ENCODE measurements around the gene RLBP1.

The RLBP1 gene

DNA sequence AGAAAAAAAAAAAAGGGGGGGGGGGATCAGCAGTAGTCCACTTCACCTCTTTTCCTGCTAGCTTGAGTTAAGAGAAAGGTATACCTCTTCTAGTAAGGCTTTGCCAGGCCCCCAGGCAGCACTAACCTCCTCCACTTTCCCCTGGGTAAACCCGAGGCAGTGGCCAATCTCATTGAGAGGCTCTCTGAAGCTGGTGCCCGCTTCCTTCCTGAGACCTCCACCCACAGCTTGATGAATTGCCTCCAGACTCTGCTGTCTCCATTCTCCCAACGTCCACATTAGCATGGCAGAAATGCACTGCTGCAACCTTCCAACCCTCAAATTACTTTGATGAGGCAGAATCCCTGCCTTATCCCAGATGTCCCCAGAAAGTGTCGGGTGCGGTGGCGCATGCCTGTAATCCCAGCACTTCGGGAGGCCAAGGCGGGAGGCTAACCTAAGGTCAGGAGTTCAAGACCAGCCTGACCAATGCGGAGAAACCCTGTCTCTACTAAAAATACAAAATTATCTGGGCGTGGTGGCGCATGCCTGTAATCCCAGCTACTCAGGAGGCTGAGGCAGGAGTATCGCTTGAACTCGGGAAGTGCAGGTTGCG is 15.3 kb downstream of the RLBP1 start:
- TF ChIP-seq, protein P1, sequence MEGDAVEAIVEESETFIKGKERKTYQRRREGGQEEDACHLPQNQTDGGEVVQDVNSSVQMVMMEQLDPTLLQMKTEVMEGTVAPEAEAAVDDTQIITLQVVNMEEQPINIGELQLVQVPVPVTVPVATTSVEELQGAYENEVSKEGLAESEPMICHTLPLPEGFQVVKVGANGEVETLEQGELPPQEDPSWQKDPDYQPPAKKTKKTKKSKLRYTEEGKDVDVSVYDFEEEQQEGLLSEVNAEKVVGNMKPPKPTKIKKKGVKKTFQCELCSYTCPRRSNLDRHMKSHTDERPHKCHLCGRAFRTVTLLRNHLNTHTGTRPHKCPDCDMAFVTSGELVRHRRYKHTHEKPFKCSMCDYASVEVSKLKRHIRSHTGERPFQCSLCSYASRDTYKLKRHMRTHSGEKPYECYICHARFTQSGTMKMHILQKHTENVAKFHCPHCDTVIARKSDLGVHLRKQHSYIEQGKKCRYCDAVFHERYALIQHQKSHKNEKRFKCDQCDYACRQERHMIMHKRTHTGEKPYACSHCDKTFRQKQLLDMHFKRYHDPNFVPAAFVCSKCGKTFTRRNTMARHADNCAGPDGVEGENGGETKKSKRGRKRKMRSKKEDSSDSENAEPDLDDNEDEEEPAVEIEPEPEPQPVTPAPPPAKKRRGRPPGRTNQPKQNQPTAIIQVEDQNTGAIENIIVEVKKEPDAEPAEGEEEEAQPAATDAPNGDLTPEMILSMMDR (IDR thresholded peaks at IDR 0.05; ENCODE audit: low read depth, low read length, missing control alignments): no peak
- no peak for DNase-seq (ENCODE audit: extremely low read depth, low read depth)
- H3K4me3 ChIP-seq (replicated peaks; ENCODE audit: low read depth, low read length): no peak overlapping the region

DNA sequence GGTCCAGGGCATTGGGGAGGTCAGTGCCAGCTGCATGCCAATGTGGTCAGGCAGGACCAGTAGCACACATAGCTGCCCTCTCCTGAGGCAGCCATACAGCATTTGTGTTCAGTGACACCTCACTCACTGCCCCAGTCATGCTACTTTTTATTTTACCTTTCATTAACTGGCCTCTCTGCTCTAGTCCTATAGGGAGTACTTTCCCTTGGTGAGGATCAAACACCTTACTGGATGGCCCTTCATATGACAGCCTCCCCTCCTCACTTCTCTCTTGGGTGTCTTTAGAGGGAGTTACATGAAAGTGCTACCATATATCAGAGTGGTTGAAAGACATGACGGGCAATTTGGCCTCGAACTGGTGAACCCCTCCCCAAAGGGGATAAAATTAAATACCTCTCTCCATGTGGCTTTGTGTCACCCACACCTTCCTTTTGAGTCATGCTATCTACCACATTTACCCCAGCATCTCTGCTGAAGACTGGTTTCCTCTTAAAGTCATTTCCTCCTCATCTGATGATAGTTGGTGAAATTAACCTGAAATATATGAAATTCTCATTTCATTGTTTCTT is 17.6 kb downstream of the RLBP1 start:
- TF ChIP-seq, protein P1 (IDR thresholded peaks at IDR 0.05; ENCODE audit: low read depth, low read length, missing control alignments): no peak
- no peak for DNase-seq (ENCODE audit: extremely low read depth, low read depth)
- no peak overlapping the region for H3K4me3 ChIP-seq (replicated peaks; ENCODE audit: low read depth, low read length)

DNA sequence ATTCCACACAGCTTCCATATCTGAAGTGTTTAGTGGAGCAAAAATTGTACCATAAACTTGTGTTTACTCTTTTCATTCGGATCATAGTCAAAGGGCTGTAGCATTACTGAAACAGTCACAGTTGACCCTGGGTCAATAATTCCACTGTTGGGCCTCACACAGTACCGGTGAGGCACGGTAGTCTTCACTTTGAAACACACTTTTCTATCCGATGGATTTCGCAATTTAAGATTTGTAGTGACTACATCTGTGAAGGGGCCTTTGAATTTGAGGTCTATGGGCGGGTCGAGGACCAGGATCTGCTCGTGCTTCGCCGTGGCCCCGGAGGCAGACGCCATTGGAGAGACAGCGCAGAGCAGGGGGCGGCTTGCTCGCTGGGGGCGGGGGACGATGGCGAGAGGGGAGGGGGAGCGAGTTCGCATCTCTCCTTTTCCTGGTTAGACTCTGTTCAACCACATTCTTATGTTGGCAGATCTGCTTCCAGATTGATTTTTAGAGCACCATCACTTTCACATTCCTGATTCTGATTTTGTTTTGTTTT is 19.8 kb downstream of the RLBP1 start:
- TF ChIP-seq, protein P1 (IDR thresholded peaks at IDR 0.05; ENCODE audit: low read depth, low read length, missing control alignments): no peak
- H3K4me3 ChIP-seq (replicated peaks; ENCODE audit: low read depth, low read length): no peak overlapping the region
- no peak for DNase-seq (ENCODE audit: extremely low read depth, low read depth)

DNA sequence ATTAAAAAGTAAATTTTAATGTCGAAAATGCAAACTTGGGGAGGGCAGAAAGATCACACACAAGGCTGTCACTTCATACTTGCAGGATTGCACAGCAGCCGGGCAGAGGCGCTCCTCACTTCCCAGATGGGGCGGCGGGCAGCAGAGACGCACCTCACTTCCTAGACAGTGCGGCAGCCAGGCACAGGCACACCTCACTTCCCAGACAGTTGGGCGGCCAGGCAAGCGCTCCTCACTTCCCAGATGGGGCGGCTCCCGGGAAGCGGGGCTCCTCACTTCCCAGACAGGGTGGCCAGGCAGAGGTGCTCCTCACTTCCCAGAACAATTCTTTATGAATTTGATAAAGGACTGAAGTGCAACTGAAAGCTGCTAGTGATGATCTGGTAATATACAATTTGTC is 21.2 kb downstream of the RLBP1 start:
- no peak for DNase-seq (ENCODE audit: extremely low read depth, low read depth)
- no peak overlapping the region for H3K4me3 ChIP-seq (replicated peaks; ENCODE audit: low read depth, low read length)
- TF ChIP-seq, protein P1 (IDR thresholded peaks at IDR 0.05; ENCODE audit: low read depth, low read length, missing control alignments): no peak

DNA sequence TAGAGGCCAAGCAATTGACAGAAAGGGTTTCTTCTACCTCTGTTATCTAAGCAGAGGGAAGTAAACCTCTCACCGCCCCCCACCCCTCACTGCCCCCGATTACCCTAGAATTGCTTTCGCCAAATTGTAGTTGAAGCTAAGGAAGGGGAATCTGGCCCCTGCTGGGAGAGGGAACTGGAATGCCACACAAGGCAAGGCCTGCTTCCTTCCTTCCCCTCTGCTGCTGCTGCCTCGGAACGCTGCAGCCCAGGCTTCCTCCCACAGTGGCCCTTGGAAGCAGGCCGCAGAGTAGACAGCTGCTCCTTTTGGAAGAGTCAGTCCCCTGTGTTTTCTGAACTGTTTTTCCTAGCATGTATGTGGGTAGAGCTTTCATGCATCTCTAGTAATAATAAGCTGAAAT is 21.6 kb downstream of the RLBP1 start:
- TF ChIP-seq, protein P1 (IDR thresholded peaks at IDR 0.05; ENCODE audit: low read depth, low read length, missing control alignments): no peak
- H3K4me3 ChIP-seq (replicated peaks; ENCODE audit: low read depth, low read length): no peak overlapping the region
- no peak for DNase-seq (ENCODE audit: extremely low read depth, low read depth)

DNA sequence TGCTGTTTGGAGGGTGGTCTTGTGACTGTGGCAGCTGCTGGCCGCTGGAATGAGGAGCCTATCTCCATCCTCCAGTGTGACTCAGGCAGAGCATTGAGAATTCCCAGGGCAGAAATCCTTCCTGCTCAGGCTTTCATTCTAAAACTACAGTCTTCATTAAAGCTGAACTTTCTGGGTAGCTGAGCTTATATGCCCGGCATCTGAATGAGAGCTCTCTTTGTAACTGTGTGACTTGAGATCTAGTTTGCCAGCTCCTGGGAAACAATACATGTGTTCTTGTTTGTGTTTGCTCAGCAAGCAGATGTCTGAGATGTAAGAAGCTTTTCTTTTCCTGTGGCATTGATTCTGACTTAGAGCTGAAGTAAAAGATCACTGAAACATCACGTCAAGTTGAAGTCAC is 22.4 kb downstream of the RLBP1 start:
- no peak overlapping the region for H3K4me3 ChIP-seq (replicated peaks; ENCODE audit: low read depth, low read length)
- TF ChIP-seq, protein P1 (IDR thresholded peaks at IDR 0.05; ENCODE audit: low read depth, low read length, missing control alignments): no peak
- no peak for DNase-seq (ENCODE audit: extremely low read depth, low read depth)

Data from HFF-Myc (cell line).